Keratinocyte (primary cell): Measurements from ENCODE around the gene EPHB2. TPM values are rescaled to one million over a fixed set of nuclear protein-coding genes. Genes with fewer than 3 reads are reported as not detected.

Experiments used
- DNase-seq: peaks from one replicate; pipeline ENCODE4 v3.0.0-alpha.2; 2011; ENCODE audit warnings: low read depth, missing footprints, low spot score
- FAIRE-seq: peaks from 2 replicates; lab custom pipeline; 2011; peaks lifted over from hg19 to GRCh38; lab: Jason Lieb, UNC
- H2AFZ ChIP-seq: 2 replicates; pipeline ENCODE4 v1.6.0; 2012; ENCODE audit warnings: low read length, control low read depth, inconsistent platforms; ENCODE audit not compliant: control insufficient read depth
- H3K27ac ChIP-seq: 2 replicates; pipeline ENCODE4 v1.5.1; 2011; ENCODE audit warnings: low read length; ENCODE audit not compliant: control insufficient read depth, insufficient read depth
- H3K27me3 ChIP-seq: 3 replicates; pipeline ENCODE4 v1.6.0; 2011; ENCODE audit warnings: low read length; ENCODE audit not compliant: control insufficient read depth, insufficient read depth; ENCODE audit errors: extremely low read depth
- H3K36me3 ChIP-seq, 2 experiments: 2 replicates in 1 of 2; 3 replicates in 1 of 2; pipeline ENCODE4 v1.5.1; 2011; ENCODE audit warnings: low read length in 2 of 2, mild to moderate bottlenecking in 1 of 2; ENCODE audit not compliant: control insufficient read depth in 2 of 2, insufficient read depth in 2 of 2; ENCODE audit errors: extremely low read depth in 1 of 2
- H3K4me1 ChIP-seq: 3 replicates; pipeline ENCODE4 v1.5.1; 2011; ENCODE audit warnings: low read length; ENCODE audit not compliant: control insufficient read depth, insufficient read depth; ENCODE audit errors: extremely low read depth
- H3K4me2 ChIP-seq: 3 replicates; pipeline ENCODE4 v1.6.0; 2011; ENCODE audit warnings: low read depth, low read length; ENCODE audit not compliant: control insufficient read depth, insufficient read depth; ENCODE audit errors: extremely low read depth
- H3K4me3 ChIP-seq, 3 experiments: fragments of 200-600 bp in 1 of 3; sonication (generic) in 1 of 3; 2 replicates in 2 of 3; 3 replicates in 1 of 3; pipeline ENCODE4 v1.5.1; 2011 to 2016; ENCODE audit warnings: low read length in 3 of 3, mild to moderate bottlenecking in 3 of 3, control low read depth in 2 of 3, inconsistent platforms in 1 of 3, low read depth in 1 of 3, mixed read lengths in 1 of 3, mixed run types in 1 of 3, moderate library complexity in 1 of 3; ENCODE audit not compliant: control insufficient read depth in 2 of 3, insufficient read depth in 2 of 3; ENCODE audit errors: extremely low read depth in 1 of 3
- H3K79me2 ChIP-seq: 2 replicates; pipeline ENCODE4 v1.6.0; 2012; ENCODE audit warnings: low read length; ENCODE audit not compliant: control insufficient read depth, insufficient read depth
- H3K9ac ChIP-seq: 3 replicates; pipeline ENCODE4 v1.6.0; 2011; ENCODE audit warnings: low read length; ENCODE audit not compliant: control insufficient read depth, insufficient read depth; ENCODE audit errors: extremely low read depth
- H3K9me1 ChIP-seq: 3 replicates; pipeline ENCODE4 v1.6.0; 2011; ENCODE audit warnings: low read length; ENCODE audit not compliant: control insufficient read depth, insufficient read depth; ENCODE audit errors: extremely low read depth
- H3K9me3 ChIP-seq: 2 replicates; pipeline ENCODE4 v1.5.1; 2012; ENCODE audit warnings: low read depth, low read length; ENCODE audit not compliant: control insufficient read depth
- H4K20me1 ChIP-seq: 3 replicates; pipeline ENCODE4 v1.6.0; 2011; ENCODE audit warnings: low read length; ENCODE audit not compliant: control insufficient read depth, insufficient read depth; ENCODE audit errors: extremely low read depth
- EZH2 ChIP-seq: IDR thresholded peaks from one replicate; pipeline ENCODE4 v1.6.1; 2012; ENCODE audit warnings: inconsistent platforms, mild to moderate bottlenecking, low read length, moderate library complexity
- dilution Hi-C: fragments of 300-500 bp; cut with MboI; formaldehyde crosslinking; loops from one replicate; pipeline ENCODE4 v1.7.0; 2020; ENCODE audit warnings: low sequenced_read_pairs; ENCODE audit not compliant: extremely low pct_ligation_motif_present
- polyA plus RNA-seq, 5 experiments: library from polyadenylated mRNA; depleted of rRNA in 3 of 5; stranded (reverse) in 3 of 5; stranded (forward) in 1 of 5; unstranded in 1 of 5; fragments of >200 nt; gene quantifications; 1 replicate in 1 of 5; 2 replicates in 3 of 5; 3 replicates in 1 of 5; pipeline versions ENCODE4 v1.2.1 to v1.2.3, GENCODE V29; 2011 to 2012; ENCODE audit warnings: missing spikeins in 2 of 5, low read depth in 1 of 5, low replicate concordance in 1 of 5
- TF ChIP-seq, protein P1 (sequence below), 3 experiments: IDR thresholded peaks in 1 of 3; conservative IDR thresholded peaks in 1 of 3; optimal IDR thresholded peaks in 1 of 3; 2 replicates in 2 of 3; 3 replicates in 1 of 3; pipeline versions ENCODE3 to v1.5.1; 2011; ENCODE audit warnings: low read length in 3 of 3, mild to moderate bottlenecking in 3 of 3, moderate library complexity in 2 of 3, control low read depth in 1 of 3, inconsistent platforms in 1 of 3; ENCODE audit not compliant: insufficient read depth in 2 of 3; ENCODE audit errors: extremely low read depth in 1 of 3

The EPHB2 gene
- polyA plus RNA-seq, 1 donor (not counting 4 experiments of a cell fraction or from before 2014, with no cell fraction given): 0.10 TPM

- dilution Hi-C loops: no loop called here
- H3K9me3 ChIP-seq: no peaks in the 10 kb centered on the region
- H2AFZ ChIP-seq: no peak overlapping the region
- DNase-seq: no peak
- no peak overlapping the region for H3K9ac ChIP-seq
- no peaks in the 10 kb centered on the region for H3K9me1 ChIP-seq
- no peak overlapping the region for H3K4me2 ChIP-seq
- no peaks in the 10 kb centered on the region for H3K79me2 ChIP-seq
- H4K20me1 ChIP-seq: no peaks in the 10 kb centered on the region
- no peaks in the 10 kb centered on the region for H3K27me3 ChIP-seq
- peaks cover 22% of the 10 kb centered on the region for H3K4me1 ChIP-seq
- no peak overlapping the region for H3K4me3 ChIP-seq
- no peaks in the 10 kb centered on the region for H3K36me3 ChIP-seq
- FAIRE-seq: no peak
- H3K27ac ChIP-seq: no peak overlapping the region
- TF ChIP-seq, protein P1, sequence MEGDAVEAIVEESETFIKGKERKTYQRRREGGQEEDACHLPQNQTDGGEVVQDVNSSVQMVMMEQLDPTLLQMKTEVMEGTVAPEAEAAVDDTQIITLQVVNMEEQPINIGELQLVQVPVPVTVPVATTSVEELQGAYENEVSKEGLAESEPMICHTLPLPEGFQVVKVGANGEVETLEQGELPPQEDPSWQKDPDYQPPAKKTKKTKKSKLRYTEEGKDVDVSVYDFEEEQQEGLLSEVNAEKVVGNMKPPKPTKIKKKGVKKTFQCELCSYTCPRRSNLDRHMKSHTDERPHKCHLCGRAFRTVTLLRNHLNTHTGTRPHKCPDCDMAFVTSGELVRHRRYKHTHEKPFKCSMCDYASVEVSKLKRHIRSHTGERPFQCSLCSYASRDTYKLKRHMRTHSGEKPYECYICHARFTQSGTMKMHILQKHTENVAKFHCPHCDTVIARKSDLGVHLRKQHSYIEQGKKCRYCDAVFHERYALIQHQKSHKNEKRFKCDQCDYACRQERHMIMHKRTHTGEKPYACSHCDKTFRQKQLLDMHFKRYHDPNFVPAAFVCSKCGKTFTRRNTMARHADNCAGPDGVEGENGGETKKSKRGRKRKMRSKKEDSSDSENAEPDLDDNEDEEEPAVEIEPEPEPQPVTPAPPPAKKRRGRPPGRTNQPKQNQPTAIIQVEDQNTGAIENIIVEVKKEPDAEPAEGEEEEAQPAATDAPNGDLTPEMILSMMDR (optimal IDR thresholded peaks at IDR 0.05 in 1 of 3, IDR thresholded peaks at IDR 0.05 in 1 of 3, conservative IDR thresholded peaks at IDR 0.05 in 1 of 3; ENCODE audit: extremely low read depth in 1 of 3, insufficient read depth in 2 of 3, low read length in 3 of 3): no peak
- TF ChIP-seq EZH2: no peak
Measured at GRCh38 chr1:22806584-22806983, 95.9 kb downstream of the EPHB2 start.

DNA sequence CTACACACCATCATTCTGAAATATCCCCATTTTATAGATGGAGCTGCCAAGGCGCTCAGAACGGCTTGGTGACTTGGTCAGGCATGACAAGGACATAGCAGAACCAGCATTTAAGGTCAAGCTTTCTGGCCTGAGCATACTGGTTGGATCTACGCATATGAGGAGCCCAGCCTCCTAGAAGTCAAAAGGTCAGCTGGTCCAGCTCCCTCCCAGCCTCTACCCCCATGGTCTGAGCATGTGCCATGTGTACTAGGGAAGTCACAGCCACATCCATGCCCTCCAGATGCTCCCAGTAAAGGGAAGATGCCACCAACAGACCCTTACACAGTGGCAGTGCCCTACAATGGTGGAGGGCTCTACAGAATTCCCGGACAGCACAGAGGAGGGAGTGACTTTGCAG is 96.7 kb downstream of the EPHB2 start:
- no peaks in the 10 kb centered on the region for H4K20me1 ChIP-seq
- no peak overlapping the region for H2AFZ ChIP-seq
- FAIRE-seq (no peak), DNase-seq (no peak)
- peaks cover 22% of the 10 kb centered on the region for H3K4me1 ChIP-seq
- H3K79me2 ChIP-seq: no peaks in the 10 kb centered on the region
- H3K27me3 ChIP-seq: no peaks in the 10 kb centered on the region
- H3K9me3 ChIP-seq: no peaks in the 10 kb centered on the region
- H3K4me2 ChIP-seq: no peak overlapping the region
- H3K36me3 ChIP-seq: no peaks in the 10 kb centered on the region
- H3K27ac ChIP-seq: no peak overlapping the region
- H3K9me1 ChIP-seq: no peaks in the 10 kb centered on the region
- H3K9ac ChIP-seq: no peak overlapping the region
- H3K4me3 ChIP-seq: no peak overlapping the region
- TF ChIP-seq, protein P1 (optimal IDR thresholded peaks at IDR 0.05 in 1 of 3, IDR thresholded peaks at IDR 0.05 in 1 of 3, conservative IDR thresholded peaks at IDR 0.05 in 1 of 3; ENCODE audit: extremely low read depth in 1 of 3, insufficient read depth in 2 of 3, low read length in 3 of 3): no peak
- no peak for TF ChIP-seq EZH2
- dilution Hi-C loops: no loop called here
